Uterus (tissue), 2 donors: ENCODE results near the gene PRKCE.

ENCODE experiments used
- POLR2A ChIP-seq, 2 donors: fragments of 450-650 bp; IDR thresholded peaks; one replicate each; pipeline ENCODE4 v1.6.1; 2016; ENCODE audit warnings: antibody characterized with exemption in 2 of 2, mild to moderate bottlenecking in 1 of 2, moderate library complexity in 1 of 2
- TF ChIP-seq, protein P1 (sequence below), 4 experiments: fragments of 200-600 bp in 2 of 4; fragments of 450-650 bp in 2 of 4; sonication (generic) in 2 of 4; IDR thresholded peaks; one replicate each; pipeline ENCODE4 v1.5.1; 2016 to 2019; ENCODE audit warnings: antibody characterized with exemption in 4 of 4, mild to moderate bottlenecking in 2 of 4, moderate library complexity in 1 of 4

DNA sequence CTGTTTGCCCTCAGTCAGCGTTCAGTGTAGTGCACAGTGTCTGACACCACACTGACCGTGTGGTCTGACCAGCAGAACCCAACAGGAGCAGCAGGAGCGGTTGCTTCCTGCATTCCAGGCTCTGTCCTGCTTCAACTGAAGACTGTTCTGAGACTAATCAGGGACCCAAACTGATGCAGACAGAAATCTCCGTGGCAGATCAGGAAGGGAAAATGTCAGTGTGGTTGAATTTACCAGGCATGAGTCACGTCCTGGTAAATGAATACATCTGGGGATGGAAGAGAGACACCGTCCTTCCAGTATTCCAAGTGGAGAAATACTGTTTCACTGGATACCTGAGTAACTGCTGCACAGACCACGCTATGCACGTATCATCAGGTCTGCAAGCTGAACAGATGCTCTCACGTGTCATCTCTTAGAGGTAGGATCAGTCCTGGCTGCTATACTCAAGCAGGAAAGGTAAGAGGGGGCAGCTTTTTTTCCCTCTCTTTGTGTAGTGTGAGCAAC lies 422.1 kb downstream of the PRKCE start:
- TF ChIP-seq, protein P1, sequence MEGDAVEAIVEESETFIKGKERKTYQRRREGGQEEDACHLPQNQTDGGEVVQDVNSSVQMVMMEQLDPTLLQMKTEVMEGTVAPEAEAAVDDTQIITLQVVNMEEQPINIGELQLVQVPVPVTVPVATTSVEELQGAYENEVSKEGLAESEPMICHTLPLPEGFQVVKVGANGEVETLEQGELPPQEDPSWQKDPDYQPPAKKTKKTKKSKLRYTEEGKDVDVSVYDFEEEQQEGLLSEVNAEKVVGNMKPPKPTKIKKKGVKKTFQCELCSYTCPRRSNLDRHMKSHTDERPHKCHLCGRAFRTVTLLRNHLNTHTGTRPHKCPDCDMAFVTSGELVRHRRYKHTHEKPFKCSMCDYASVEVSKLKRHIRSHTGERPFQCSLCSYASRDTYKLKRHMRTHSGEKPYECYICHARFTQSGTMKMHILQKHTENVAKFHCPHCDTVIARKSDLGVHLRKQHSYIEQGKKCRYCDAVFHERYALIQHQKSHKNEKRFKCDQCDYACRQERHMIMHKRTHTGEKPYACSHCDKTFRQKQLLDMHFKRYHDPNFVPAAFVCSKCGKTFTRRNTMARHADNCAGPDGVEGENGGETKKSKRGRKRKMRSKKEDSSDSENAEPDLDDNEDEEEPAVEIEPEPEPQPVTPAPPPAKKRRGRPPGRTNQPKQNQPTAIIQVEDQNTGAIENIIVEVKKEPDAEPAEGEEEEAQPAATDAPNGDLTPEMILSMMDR (IDR thresholded peaks at IDR 0.05), result no peak
- no peak for TF ChIP-seq POLR2A (IDR thresholded peaks at IDR 0.05)
